GM18519 (cell line): ENCODE results near the gene INTS15.
A peak's percentile ranks its signal among the peaks of the same experiment; 100 is the strongest.
"Not testable (repeated sequence)": the region's sequence is repeated elsewhere in the genome, so short reads cannot be mapped to it uniquely, and the experiment has no call there.

ENCODE experiments used
- ATAC-seq: cut with Tn5 transposase; IDR thresholded peaks from one replicate; pipeline ENCODE4 v1.9.1; 2021; ENCODE audit warnings: mild to moderate bottlenecking, moderate library complexity; ENCODE audit not compliant: unreplicated experiment, low FRiP score

The INTS15 gene

GRCh38 chr7:6576024-6576866 is 13.6 kb upstream of the INTS15 start:
- no peak for ATAC-seq

GRCh38 chr7:6576867-6577368 is 12.9 kb upstream of the INTS15 start:
- not testable (repeated sequence) for ATAC-seq

GRCh38 chr7:6577369-6578113 is 12.3 kb upstream of the INTS15 start, which contains the start of gene ZDHHC4:
Gene ZDHHC4, plus strand, starts transcription at chr7:6577454. Its CDS starts 3,108 bp downstream, at chr7:6580562.
- peak; percentile 97 for ATAC-seq

- no peak for ATAC-seq
Observed at GRCh38 chr7:6578114-6579084, 11.4 kb upstream of the INTS15 start.

DNA sequence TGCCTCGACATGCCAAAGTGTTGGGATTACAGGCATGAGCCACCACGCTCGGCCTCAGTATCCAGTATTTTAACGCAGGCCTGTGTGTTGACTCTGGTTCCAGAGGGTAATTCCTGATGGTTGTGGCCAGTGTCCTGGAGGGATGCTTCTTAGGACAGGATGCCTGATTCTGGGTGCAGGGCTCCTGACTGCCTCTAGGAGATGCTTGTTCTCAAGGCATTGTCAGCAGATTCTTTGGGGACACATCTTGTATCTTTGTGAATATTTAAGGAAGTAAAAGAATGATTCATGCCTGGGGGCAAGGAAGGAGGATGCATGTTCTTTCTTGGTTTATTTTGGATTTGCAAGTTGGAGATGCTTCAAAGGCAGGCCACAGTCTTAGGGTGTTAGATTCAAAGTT is 10.4 kb upstream of the INTS15 start:
- no peak for ATAC-seq

DNA sequence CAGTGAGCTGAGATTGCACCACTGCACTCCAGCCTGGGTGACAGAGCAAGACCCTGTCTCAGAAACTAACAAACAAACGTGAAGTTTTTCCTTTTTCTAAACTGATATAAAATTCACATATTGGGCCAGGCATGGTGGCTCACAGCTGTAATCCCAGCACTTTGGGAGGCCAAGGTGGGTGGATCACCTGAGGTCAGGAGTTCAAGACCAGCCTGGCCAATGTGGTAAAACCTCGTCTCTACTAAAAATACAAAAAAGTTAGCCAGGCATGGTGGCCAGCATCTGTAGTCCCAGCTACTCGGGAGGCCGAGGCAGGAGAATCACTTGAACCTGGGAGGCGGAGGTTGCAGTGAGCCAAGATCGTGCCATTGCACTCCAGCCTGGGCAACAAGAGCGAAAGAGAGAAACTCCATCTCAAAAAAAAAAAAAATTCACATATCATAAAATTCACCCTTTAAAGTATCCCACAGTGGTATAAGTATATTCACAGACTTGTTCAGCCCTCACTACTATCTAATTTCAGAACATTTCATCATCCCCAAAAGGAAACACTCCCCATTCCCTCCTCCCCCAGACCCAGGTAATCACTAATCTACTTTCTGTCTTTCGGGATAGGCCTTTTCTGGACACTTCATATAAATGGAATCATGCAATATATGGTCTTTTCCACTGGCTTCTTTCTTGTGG is 3.9 kb upstream of the INTS15 start:
- ATAC-seq = not testable (repeated sequence)

- ATAC-seq = no peak
Observed at GRCh38 chr7:6588566-6588965, 1.3 kb upstream of the INTS15 start.

DNA sequence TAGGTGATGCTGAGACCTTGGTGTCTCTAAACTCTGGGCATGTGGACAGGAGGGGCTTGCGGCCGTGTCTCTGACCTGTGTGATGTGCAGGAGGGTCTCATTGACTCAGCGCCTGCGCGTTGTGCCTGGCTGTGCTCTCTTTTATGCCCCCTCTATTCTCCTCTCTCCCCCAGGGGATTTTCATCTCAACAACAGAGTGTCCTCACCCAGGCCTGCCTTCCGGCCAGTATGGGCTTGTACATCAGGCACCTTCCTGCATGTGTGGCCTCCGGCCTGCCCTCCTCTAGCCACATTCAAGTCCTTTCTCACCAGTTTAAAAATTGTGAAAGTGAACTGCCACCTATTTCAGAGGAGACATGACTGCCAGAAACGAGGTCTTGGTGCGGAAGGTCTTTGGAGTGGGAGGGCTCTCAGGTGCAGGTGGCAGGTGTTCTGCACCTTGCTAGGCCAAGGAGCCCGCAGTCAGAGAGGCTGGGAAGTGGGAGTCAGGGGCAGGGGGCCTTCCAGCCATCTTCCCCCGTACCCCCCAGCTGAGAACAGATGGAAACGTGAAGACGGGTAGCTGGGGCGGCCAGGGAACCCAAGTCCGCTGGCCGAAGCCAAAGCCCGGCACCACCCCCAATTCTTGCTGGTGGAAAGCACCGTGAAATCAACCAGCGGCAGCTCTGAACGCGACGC is 531 bp upstream of the INTS15 start:
- no peak for ATAC-seq

DNA sequence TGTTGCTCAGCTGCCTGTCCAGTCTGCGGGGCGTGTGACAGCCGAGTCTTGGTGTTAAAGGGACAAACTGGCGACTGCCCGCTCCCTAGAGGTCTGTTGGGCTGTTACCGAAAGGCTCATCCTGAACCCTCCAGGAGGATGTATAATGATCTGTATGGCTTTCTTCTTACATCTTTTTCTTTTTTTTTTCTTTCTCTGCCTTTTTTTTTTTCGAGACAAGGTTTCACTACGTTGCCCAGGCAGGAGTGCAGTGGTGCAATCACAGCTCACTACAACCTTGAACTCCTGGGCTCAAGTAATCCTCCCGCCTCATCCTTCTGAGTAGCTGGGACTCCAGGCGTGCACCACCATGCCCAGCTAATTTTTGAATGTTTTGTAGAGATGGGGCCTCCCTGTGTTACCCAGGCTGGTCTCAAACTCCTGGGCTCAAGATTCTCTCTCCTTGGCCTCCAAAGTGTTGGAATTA is 857 bp downstream of the INTS15 start:
- ATAC-seq = peak; percentile 5

- ATAC-seq = no peak
Observed at GRCh38 chr7:6600093-6600492, 10.3 kb downstream of the INTS15 start.

DNA sequence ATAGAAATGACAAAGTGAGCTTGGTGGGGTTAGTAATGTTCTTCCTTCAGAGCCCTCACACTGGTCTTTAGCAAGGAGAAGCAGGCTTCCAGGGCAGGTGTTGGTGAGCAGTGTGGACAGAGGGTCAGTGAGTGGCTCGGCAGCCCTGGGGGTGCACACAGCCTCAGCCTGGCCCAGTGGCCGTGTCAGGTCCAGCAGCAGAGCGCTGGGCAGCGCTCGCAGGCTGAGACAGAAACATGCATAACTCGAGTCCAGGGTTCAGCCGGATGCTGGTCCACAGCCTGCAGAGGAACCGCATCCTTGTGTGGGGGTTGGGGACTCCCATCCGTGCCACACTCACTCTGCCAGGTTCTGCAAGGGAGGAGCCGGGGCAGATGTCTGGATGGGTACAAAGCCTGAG is 14.6 kb downstream of the INTS15 start:
- ATAC-seq = no peak

- ATAC-seq = no peak
Observed at GRCh38 chr7:6606866-6607583, 17.2 kb downstream of the INTS15 start.

DNA sequence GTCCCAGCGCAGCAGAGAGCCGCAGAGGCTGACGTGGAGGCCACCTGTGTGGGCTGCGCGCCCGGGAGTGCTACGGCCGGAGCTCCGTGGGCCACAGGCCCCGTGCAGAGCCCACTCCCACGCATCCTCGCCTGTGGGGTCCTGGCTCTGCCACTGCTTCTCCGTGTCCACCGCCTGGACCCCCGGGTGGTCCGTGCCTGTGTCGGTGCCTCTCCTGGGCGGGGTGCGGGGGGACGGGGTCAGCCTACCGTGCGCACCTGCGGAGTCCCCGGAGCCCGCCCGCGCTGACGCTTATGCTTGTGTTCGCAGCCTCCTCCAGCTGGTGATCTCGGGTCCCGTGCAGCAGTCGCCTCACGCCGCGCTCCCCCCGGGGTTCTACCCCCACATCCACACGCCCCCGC is 17.8 kb downstream of the INTS15 start:
- no peak for ATAC-seq

- no peak for ATAC-seq
Observed at GRCh38 chr7:6608081-6608480, 18.3 kb downstream of the INTS15 start.

GRCh38 chr7:6608794-6609193 is 19.0 kb downstream of the INTS15 start:
- no peak for ATAC-seq

DNA sequence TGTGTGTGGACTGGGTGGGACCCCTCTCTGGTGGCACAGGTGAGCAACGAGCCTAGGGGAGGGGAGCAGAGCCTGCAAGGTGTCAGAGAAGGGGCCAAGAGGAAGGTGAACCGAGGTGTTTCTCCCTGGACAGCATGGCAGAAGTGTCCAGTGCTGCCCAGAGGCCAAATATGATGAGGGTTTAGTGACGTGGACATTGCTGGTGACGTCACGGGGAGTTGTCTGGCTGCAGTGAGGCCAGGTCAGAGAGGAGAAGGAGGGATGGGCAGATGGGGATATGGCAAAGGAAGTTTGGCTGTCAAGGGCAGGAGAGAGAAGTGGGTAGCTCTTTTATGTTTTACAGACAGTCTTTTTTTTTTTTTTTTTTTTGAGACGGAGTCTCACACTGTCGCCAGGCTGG is 23.0 kb downstream of the INTS15 start:
- ATAC-seq = no peak

DNA sequence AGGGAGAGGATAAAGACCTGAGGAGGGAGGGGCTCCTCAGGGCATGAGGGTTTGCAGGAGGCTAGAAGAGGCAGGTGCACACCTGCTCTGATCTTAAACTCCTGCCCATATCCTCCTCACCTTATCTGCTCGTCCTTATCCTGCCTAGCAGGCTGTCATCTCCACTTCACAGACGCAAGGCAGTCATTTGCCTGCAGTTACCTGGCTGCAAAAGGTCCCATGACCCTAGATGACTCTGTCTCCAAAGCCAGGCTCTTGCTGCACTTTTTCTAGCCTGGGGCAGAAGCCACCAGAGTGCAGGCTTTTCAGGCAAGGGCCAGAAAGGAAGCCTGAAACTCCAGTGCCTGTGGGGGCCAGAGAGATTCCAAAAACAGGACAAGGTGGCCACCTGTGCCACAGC is 23.9 kb downstream of the INTS15 start:
- no peak for ATAC-seq

GRCh38 chr7:6614953-6615722 is 25.3 kb downstream of the INTS15 start, which contains the start of gene ZNF853:
Gene ZNF853, plus strand, starts transcription at chr7:6615610. Its CDS starts 565 bp downstream, at chr7:6616175.
- ATAC-seq = no peak
